Endodermal cell (in vitro differentiated cells): ENCODE measurements around the gene PSMB5. TPM values are rescaled to one million over a fixed set of nuclear protein-coding genes. Genes with fewer than 3 reads are reported as not detected.

Experiments used
- DNase-seq: peaks from one replicate; pipeline ENCODE4 v3.0.0-alpha.2; 2017
- H3K27ac ChIP-seq: 2 replicates; pipeline ENCODE4 v1.5.1; 2013; ENCODE audit warnings: mild to moderate bottlenecking, low read depth, low read length, moderate library complexity
- H3K27me3 ChIP-seq: 2 replicates; pipeline ENCODE4 v1.6.1; 2013; ENCODE audit warnings: mild to moderate bottlenecking, low read length, moderate library complexity; ENCODE audit not compliant: insufficient read depth, control insufficient read depth, poor library complexity, severe bottlenecking
- H3K36me3 ChIP-seq: 2 replicates; pipeline ENCODE4 v1.7.0; 2013; ENCODE audit warnings: mild to moderate bottlenecking, low read length, moderate library complexity; ENCODE audit not compliant: control insufficient read depth, insufficient read depth
- H3K4me1 ChIP-seq: one replicate; pipeline ENCODE4 v1.7.0; 2013; ENCODE audit warnings: low read length; ENCODE audit not compliant: control insufficient read depth, insufficient read depth
- H3K4me3 ChIP-seq: 2 replicates; pipeline ENCODE4 v1.5.1; 2013; ENCODE audit warnings: mild to moderate bottlenecking, low read length, moderate library complexity
- H3K9ac ChIP-seq: 2 replicates; pipeline ENCODE4 v1.6.1; 2013; ENCODE audit warnings: mild to moderate bottlenecking, low read length, moderate library complexity; ENCODE audit not compliant: poor library complexity, severe bottlenecking; ENCODE audit errors: extremely low read depth
- H3K9me3 ChIP-seq: 2 replicates; pipeline ENCODE4 v1.6.1; 2013; ENCODE audit warnings: mild to moderate bottlenecking, low read length, moderate library complexity; ENCODE audit not compliant: control insufficient read depth
- H3K27ac Mint-ChIP-seq: 2 replicates; pipeline ENCODE4 v1.8.0; 2020; ENCODE audit warnings: mixed read lengths
- H3K27me3 Mint-ChIP-seq: 2 replicates; pipeline ENCODE4 v1.8.0; 2021; ENCODE audit warnings: mild to moderate bottlenecking, mixed read lengths; ENCODE audit not compliant: insufficient read depth
- H3K36me3 Mint-ChIP-seq: 2 replicates; pipeline ENCODE4 v1.8.0; 2020; ENCODE audit warnings: low read depth, mixed read lengths
- H3K4me1 Mint-ChIP-seq: 2 replicates; pipeline ENCODE4 v1.8.0; 2020; ENCODE audit warnings: mixed read lengths
- H3K4me3 Mint-ChIP-seq: 2 replicates; pipeline ENCODE4 v1.8.0; 2020; ENCODE audit warnings: mild to moderate bottlenecking, moderate library complexity, mixed read lengths
- H3K9me3 Mint-ChIP-seq: 2 replicates; pipeline ENCODE4 v1.8.0; 2020; ENCODE audit warnings: mild to moderate bottlenecking, mixed read lengths
- WGBS, 2 experiments: methylation state at CpG; one replicate each; pipeline versions ENCODE4 v1.1.5 to v1.1.7; 2013; ENCODE audit warnings: missing lambda C conversion rate in 2 of 2, mixed read lengths in 1 of 2; ENCODE audit not compliant: insufficient coverage in 1 of 2, insufficient read length in 1 of 2; 5-methylcytosine and 5-hydroxymethylcytosine counted together
- total RNA-seq, 2 donors: library from RNA; stranded (reverse); fragmentation: NEBNext Ultra II Directional in 1 of 2; extraction: Animal tissue kit (Norgen Biotek cat#: 25700) in 1 of 2; gene quantifications; 2 replicates in 1 of 2; 3 replicates in 1 of 2; pipeline ENCODE4 v1.2.1, GENCODE V29; 2021
- TF ChIP-seq, protein P1 (sequence below): fragments of 200-600 bp; sonication (generic); conservative IDR thresholded peaks from 2 replicates; pipeline ENCODE4 v1.5.0; 2021; ENCODE audit warnings: antibody characterized with exemption, mild to moderate bottlenecking

The PSMB5 gene
- total RNA-seq, 2 donors from 2014 or later = 227 to 257 TPM

DNA sequence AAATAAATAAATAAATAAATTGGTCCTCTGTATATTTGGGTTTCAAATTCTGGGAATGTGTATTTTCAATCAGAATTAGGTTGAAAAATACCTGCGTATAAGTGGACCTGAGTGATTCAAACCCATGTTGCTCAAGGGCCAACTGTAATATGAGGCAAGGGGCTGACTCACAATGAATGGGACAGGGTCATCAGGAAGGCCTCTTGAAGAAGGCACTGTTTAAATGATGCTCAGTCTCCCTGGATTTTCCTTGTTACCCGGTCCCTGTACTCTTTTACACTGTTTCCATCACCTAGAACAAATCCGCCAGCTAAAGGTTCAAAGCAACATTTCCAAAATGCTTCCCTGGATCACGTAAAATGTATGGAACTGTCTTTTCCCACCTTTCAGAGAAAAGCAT, 3.8 kb downstream of the PSMB5 start:
- no peaks in the 10 kb centered on the region for H3K27me3 ChIP-seq
- peaks cover 4% of the 10 kb centered on the region for H3K9me3 ChIP-seq
- DNase-seq = no peak
- H3K27ac Mint-ChIP-seq = no peak overlapping the region
- no peaks in the 10 kb centered on the region for H3K27me3 Mint-ChIP-seq
- no peaks in the 10 kb centered on the region for H3K4me1 ChIP-seq
- TF ChIP-seq, protein P1, sequence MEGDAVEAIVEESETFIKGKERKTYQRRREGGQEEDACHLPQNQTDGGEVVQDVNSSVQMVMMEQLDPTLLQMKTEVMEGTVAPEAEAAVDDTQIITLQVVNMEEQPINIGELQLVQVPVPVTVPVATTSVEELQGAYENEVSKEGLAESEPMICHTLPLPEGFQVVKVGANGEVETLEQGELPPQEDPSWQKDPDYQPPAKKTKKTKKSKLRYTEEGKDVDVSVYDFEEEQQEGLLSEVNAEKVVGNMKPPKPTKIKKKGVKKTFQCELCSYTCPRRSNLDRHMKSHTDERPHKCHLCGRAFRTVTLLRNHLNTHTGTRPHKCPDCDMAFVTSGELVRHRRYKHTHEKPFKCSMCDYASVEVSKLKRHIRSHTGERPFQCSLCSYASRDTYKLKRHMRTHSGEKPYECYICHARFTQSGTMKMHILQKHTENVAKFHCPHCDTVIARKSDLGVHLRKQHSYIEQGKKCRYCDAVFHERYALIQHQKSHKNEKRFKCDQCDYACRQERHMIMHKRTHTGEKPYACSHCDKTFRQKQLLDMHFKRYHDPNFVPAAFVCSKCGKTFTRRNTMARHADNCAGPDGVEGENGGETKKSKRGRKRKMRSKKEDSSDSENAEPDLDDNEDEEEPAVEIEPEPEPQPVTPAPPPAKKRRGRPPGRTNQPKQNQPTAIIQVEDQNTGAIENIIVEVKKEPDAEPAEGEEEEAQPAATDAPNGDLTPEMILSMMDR = no peak
- peaks cover 53% of the 10 kb centered on the region for H3K36me3 ChIP-seq
- H3K9me3 Mint-ChIP-seq = no peaks in the 10 kb centered on the region
- peaks cover 22% of the 10 kb centered on the region for H3K4me1 Mint-ChIP-seq
- H3K4me3 Mint-ChIP-seq = no peak overlapping the region
- H3K9ac ChIP-seq = no peak overlapping the region
- no peak overlapping the region for H3K27ac ChIP-seq
- H3K4me3 ChIP-seq = no peak overlapping the region
- H3K36me3 Mint-ChIP-seq = peaks cover 56% of the 10 kb centered on the region
- WGBS, 2 experiments = 96 to 98% methylated on average over 4 of the region's 4 CpGs

DNA sequence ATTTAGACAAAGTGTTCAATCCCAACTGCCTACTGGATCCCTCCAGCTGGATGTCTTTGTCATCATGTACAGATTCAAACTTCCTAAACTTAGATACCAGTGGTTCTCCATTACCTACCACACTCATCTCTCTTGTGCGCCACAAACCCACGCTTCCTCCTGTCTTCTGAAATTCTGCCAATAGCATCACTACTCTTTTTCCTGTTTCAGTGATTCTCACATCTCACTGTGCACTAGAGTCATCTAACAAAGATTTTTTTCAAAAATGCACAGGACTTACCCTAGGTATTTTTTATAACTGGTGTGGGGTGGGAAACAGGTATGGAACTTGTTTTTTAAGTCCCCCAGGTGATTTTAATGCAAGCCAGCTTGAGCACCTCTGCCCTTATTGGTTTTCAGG, 5.9 kb downstream of the PSMB5 start:
- no peak for DNase-seq
- Mint-ChIP-seq H3K27ac (no peak overlapping the region), H3K9me3 (no peaks in the 10 kb centered on the region), H3K4me3 (no peak overlapping the region), H3K36me3 (peaks cover 68% of the 10 kb centered on the region), H3K27me3 (no peaks in the 10 kb centered on the region), H3K4me1 (peaks cover 37% of the 10 kb centered on the region)
- TF ChIP-seq, protein P1 = no peak
- peaks cover 4% of the 10 kb centered on the region for H3K9me3 ChIP-seq
- no peaks in the 10 kb centered on the region for H3K27me3 ChIP-seq
- H3K27ac ChIP-seq = no peak overlapping the region
- no peak overlapping the region for H3K9ac ChIP-seq
- 97 to 100% methylated on average over 2 of the region's 2 CpGs for WGBS, 2 experiments
- H3K36me3 ChIP-seq = peaks cover 67% of the 10 kb centered on the region
- no peak overlapping the region for H3K4me3 ChIP-seq
- H3K4me1 ChIP-seq = peaks cover 4% of the 10 kb centered on the region

DNA sequence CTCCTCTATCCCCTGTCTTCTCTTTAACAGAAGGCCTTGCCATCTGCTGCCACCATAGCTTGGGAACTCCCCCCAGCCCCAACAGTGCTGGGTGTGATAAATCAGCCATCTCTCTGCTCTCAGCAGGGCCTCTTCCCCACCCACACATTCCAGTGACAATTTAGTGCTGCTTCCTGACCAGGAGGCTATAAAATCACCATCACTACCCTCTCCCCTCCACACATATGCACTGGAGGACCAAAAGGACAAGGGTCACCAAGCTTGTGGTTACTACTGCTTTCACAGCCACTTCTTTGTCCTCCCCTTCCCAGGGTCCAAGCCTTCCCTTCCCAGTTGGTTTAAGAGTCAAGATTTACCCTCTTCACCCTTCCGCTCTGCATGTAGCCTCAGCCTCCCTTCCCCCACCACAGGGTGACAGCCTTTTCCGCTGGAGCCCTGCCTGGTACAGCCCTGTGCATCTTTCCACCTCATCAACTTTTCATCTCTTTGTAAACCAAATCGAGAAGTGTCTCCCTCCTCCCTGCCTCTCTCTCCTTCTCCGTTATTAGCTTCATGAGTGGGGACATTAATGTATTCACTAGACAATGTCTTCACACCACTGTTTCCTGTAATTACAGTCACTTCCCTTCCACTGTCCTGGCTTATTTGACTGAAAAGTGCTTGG, 9.4 kb downstream of the PSMB5 start:
- peak overlapping the region; percentile 74 for H3K27ac ChIP-seq
- H3K27ac Mint-ChIP-seq = peak overlapping the region; percentile 36

More for the DNA sequence above, 9.4 kb downstream of the PSMB5 start:
- peaks cover 60% of the 10 kb centered on the region for H3K4me1 Mint-ChIP-seq
- Histone ChIP-seq H3K27me3 (no peaks in the 10 kb centered on the region), H3K36me3 (peaks cover 36% of the 10 kb centered on the region), H3K9ac (no peak overlapping the region), H3K9me3 (no peaks in the 10 kb centered on the region), H3K4me3 (no peak overlapping the region), H3K4me1 (peaks cover 15% of the 10 kb centered on the region)
- H3K36me3 Mint-ChIP-seq = peaks cover 38% of the 10 kb centered on the region
- no peak overlapping the region for H3K4me3 Mint-ChIP-seq
- H3K27me3 Mint-ChIP-seq = no peaks in the 10 kb centered on the region
- TF ChIP-seq, protein P1 = no peak
- H3K9me3 Mint-ChIP-seq = no peaks in the 10 kb centered on the region
- no peak for DNase-seq
- 86 to 89% methylated on average over 2 to 4 of the region's 4 CpGs for WGBS, 2 experiments
